WTC11 (cell line): ENCODE results near the gene WBP2NL.

Source experiments
- CREM ChIP-seq: sonication (generic); formaldehyde crosslinking; IDR thresholded peaks from 2 replicates; pipeline ENCODE4 v1.8.1; 2022; ENCODE audit warnings: mild to moderate bottlenecking, missing genetic modification reagents, moderate library complexity
- TCF7 ChIP-seq: sonication (generic); formaldehyde crosslinking; IDR thresholded peaks from 2 replicates; pipeline ENCODE4 v1.8.0; 2022; ENCODE audit warnings: mild to moderate bottlenecking, low read depth, missing genetic modification reagents, moderate library complexity
- TF ChIP-seq, protein P1 (sequence below): sonication (generic); formaldehyde crosslinking; IDR thresholded peaks from 2 replicates; pipeline ENCODE4 v1.8.0; 2022; ENCODE audit warnings: mild to moderate bottlenecking, missing genetic modification reagents
- TF ChIP-seq, protein P2 (sequence below): sonication (generic); formaldehyde crosslinking; IDR thresholded peaks from 2 replicates; pipeline ENCODE4 v1.8.0; 2023; ENCODE audit warnings: missing genetic modification reagents
- TF ChIP-seq, protein P3 (sequence below): sonication (generic); formaldehyde crosslinking; IDR thresholded peaks from 2 replicates; pipeline ENCODE4 v1.8.1; 2022; ENCODE audit warnings: low read depth, missing genetic modification reagents, borderline replicate concordance

DNA sequence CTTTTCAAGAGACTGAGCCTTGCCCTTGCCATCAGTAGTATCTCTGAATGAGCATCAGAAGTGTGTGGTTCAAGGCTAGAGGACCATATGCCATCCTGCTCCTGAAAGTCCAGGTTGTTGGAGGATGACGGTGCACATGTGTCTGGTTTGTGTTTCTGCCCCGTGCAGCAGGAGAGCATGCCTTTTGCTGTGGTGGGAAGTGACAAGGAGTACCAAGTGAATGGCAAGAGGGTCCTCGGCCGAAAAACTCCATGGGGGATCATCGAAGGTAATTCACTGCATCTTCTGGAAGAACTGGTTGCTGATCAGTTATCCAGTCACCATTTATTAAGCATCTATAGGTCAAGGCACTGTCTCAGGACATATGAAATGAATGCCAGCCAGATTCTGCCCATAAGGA, 6.1 kb upstream of the WBP2NL start:
- TF ChIP-seq, protein P1, sequence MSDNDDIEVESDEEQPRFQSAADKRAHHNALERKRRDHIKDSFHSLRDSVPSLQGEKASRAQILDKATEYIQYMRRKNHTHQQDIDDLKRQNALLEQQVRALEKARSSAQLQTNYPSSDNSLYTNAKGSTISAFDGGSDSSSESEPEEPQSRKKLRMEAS (CRISPR knock-in tag) = no peak
- TF ChIP-seq, protein P2, sequence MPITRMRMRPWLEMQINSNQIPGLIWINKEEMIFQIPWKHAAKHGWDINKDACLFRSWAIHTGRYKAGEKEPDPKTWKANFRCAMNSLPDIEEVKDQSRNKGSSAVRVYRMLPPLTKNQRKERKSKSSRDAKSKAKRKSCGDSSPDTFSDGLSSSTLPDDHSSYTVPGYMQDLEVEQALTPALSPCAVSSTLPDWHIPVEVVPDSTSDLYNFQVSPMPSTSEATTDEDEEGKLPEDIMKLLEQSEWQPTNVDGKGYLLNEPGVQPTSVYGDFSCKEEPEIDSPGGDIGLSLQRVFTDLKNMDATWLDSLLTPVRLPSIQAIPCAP (CRISPR knock-in tag) = no peak
- no peak for TF ChIP-seq CREM
- no peak for TF ChIP-seq TCF7 (CRISPR knock-in tag)
- TF ChIP-seq, protein P3, sequence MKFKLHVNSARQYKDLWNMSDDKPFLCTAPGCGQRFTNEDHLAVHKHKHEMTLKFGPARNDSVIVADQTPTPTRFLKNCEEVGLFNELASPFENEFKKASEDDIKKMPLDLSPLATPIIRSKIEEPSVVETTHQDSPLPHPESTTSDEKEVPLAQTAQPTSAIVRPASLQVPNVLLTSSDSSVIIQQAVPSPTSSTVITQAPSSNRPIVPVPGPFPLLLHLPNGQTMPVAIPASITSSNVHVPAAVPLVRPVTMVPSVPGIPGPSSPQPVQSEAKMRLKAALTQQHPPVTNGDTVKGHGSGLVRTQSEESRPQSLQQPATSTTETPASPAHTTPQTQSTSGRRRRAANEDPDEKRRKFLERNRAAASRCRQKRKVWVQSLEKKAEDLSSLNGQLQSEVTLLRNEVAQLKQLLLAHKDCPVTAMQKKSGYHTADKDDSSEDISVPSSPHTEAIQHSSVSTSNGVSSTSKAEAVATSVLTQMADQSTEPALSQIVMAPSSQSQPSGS (CRISPR knock-in tag) = no peak
